Endodermal cell (in vitro differentiated cells): Measurements from ENCODE around the gene AHRR. TPM values are rescaled to one million over a fixed set of nuclear protein-coding genes. Genes with fewer than 3 reads are reported as not detected.

Source experiments
- DNase-seq: peaks from one replicate; pipeline ENCODE4 v3.0.0-alpha.2; 2017
- H3K27ac ChIP-seq: 2 replicates; pipeline ENCODE4 v1.5.1; 2013; ENCODE audit warnings: mild to moderate bottlenecking, low read depth, low read length, moderate library complexity
- H3K27me3 ChIP-seq: 2 replicates; pipeline ENCODE4 v1.6.1; 2013; ENCODE audit warnings: mild to moderate bottlenecking, low read length, moderate library complexity; ENCODE audit not compliant: insufficient read depth, control insufficient read depth, poor library complexity, severe bottlenecking
- H3K36me3 ChIP-seq: 2 replicates; pipeline ENCODE4 v1.7.0; 2013; ENCODE audit warnings: mild to moderate bottlenecking, low read length, moderate library complexity; ENCODE audit not compliant: control insufficient read depth, insufficient read depth
- H3K4me1 ChIP-seq: one replicate; pipeline ENCODE4 v1.7.0; 2013; ENCODE audit warnings: low read length; ENCODE audit not compliant: control insufficient read depth, insufficient read depth
- H3K4me3 ChIP-seq: 2 replicates; pipeline ENCODE4 v1.5.1; 2013; ENCODE audit warnings: mild to moderate bottlenecking, low read length, moderate library complexity
- H3K9ac ChIP-seq: 2 replicates; pipeline ENCODE4 v1.6.1; 2013; ENCODE audit warnings: mild to moderate bottlenecking, low read length, moderate library complexity; ENCODE audit not compliant: poor library complexity, severe bottlenecking; ENCODE audit errors: extremely low read depth
- H3K9me3 ChIP-seq: 2 replicates; pipeline ENCODE4 v1.6.1; 2013; ENCODE audit warnings: mild to moderate bottlenecking, low read length, moderate library complexity; ENCODE audit not compliant: control insufficient read depth
- H3K27ac Mint-ChIP-seq: 2 replicates; pipeline ENCODE4 v1.8.0; 2020; ENCODE audit warnings: mixed read lengths
- H3K27me3 Mint-ChIP-seq: 2 replicates; pipeline ENCODE4 v1.8.0; 2021; ENCODE audit warnings: mild to moderate bottlenecking, mixed read lengths; ENCODE audit not compliant: insufficient read depth
- H3K36me3 Mint-ChIP-seq: 2 replicates; pipeline ENCODE4 v1.8.0; 2020; ENCODE audit warnings: low read depth, mixed read lengths
- H3K4me1 Mint-ChIP-seq: 2 replicates; pipeline ENCODE4 v1.8.0; 2020; ENCODE audit warnings: mixed read lengths
- H3K4me3 Mint-ChIP-seq: 2 replicates; pipeline ENCODE4 v1.8.0; 2020; ENCODE audit warnings: mild to moderate bottlenecking, moderate library complexity, mixed read lengths
- H3K9me3 Mint-ChIP-seq: 2 replicates; pipeline ENCODE4 v1.8.0; 2020; ENCODE audit warnings: mild to moderate bottlenecking, mixed read lengths
- CTCF ChIP-seq: fragments of 200-600 bp; sonication (generic); conservative IDR thresholded peaks from 2 replicates; pipeline ENCODE4 v1.5.0; 2021; ENCODE audit warnings: antibody characterized with exemption, mild to moderate bottlenecking
- WGBS, 2 experiments: methylation state at CpG; one replicate each; pipeline versions ENCODE4 v1.1.5 to v1.1.7; 2013; ENCODE audit warnings: missing lambda C conversion rate in 2 of 2, mixed read lengths in 1 of 2; ENCODE audit not compliant: insufficient coverage in 1 of 2, insufficient read length in 1 of 2; 5-methylcytosine and 5-hydroxymethylcytosine counted together
- total RNA-seq, 2 donors: library from RNA; stranded (reverse); fragmentation: NEBNext Ultra II Directional in 1 of 2; extraction: Animal tissue kit (Norgen Biotek cat#: 25700) in 1 of 2; gene quantifications; 2 replicates in 1 of 2; 3 replicates in 1 of 2; pipeline ENCODE4 v1.2.1, GENCODE V29; 2021

The AHRR gene
- total RNA-seq, 2 donors from 2014 or later = 1.4 to 2.0 TPM

- TF ChIP-seq CTCF = no peak
- DNase-seq = no peak
- peaks cover 21% of the 10 kb centered on the region for H3K27me3 Mint-ChIP-seq
- H3K27ac Mint-ChIP-seq = no peak overlapping the region
- H3K4me3 Mint-ChIP-seq = no peak overlapping the region
- no peaks in the 10 kb centered on the region for H3K4me1 ChIP-seq
- H3K27me3 ChIP-seq = no peaks in the 10 kb centered on the region
- no peak overlapping the region for H3K27ac ChIP-seq
- H3K4me3 ChIP-seq = no peak overlapping the region
- H3K9me3 ChIP-seq = no peaks in the 10 kb centered on the region
- H3K9me3 Mint-ChIP-seq = no peaks in the 10 kb centered on the region
- H3K4me1 Mint-ChIP-seq = no peaks in the 10 kb centered on the region
- no peak overlapping the region for H3K9ac ChIP-seq
- H3K36me3 ChIP-seq = no peaks in the 10 kb centered on the region
- no peaks in the 10 kb centered on the region for H3K36me3 Mint-ChIP-seq
- 92 to 94% methylated on average over 2 of the region's 2 CpGs for WGBS, 2 experiments
Measured at GRCh38 chr5:333945-334344, 12.4 kb downstream of the AHRR start.

- no peaks in the 10 kb centered on the region for H3K9me3 ChIP-seq
- no peaks in the 10 kb centered on the region for H3K27me3 ChIP-seq
- H3K27me3 Mint-ChIP-seq = peaks cover 24% of the 10 kb centered on the region
- no peak overlapping the region for H3K4me3 ChIP-seq
- H3K9me3 Mint-ChIP-seq = no peaks in the 10 kb centered on the region
- H3K4me1 ChIP-seq = no peaks in the 10 kb centered on the region
- no peaks in the 10 kb centered on the region for H3K4me1 Mint-ChIP-seq
- 86% methylated on average over 5 of the region's 5 CpGs; no CpG with 5 or more reads in 1 of the 2 experiments for WGBS, 2 experiments
- H3K36me3 Mint-ChIP-seq = no peaks in the 10 kb centered on the region
- no peak overlapping the region for H3K27ac ChIP-seq
- no peak for TF ChIP-seq CTCF
- no peak overlapping the region for H3K9ac ChIP-seq
- no peaks in the 10 kb centered on the region for H3K36me3 ChIP-seq
- DNase-seq = peak; percentile 10
- H3K4me3 Mint-ChIP-seq = no peak overlapping the region
- H3K27ac Mint-ChIP-seq = no peak overlapping the region
Measured at GRCh38 chr5:334903-335739, 13.6 kb downstream of the AHRR start.

GRCh38 chr5:335740-336038 lies 14.2 kb downstream of the AHRR start:
- H3K4me3 ChIP-seq = no peak overlapping the region
- H3K9ac ChIP-seq = no peak overlapping the region
- DNase-seq = peak; percentile 35
- H3K4me1 Mint-ChIP-seq = no peaks in the 10 kb centered on the region
- no peaks in the 10 kb centered on the region for H3K27me3 ChIP-seq
- no peaks in the 10 kb centered on the region for H3K4me1 ChIP-seq
- no peaks in the 10 kb centered on the region for H3K9me3 ChIP-seq
- H3K4me3 Mint-ChIP-seq = no peak overlapping the region
- 91 to 100% methylated on average over 2 to 3 of the region's 3 CpGs for WGBS, 2 experiments
- H3K36me3 Mint-ChIP-seq = no peaks in the 10 kb centered on the region
- no peak overlapping the region for H3K27ac Mint-ChIP-seq
- H3K9me3 Mint-ChIP-seq = no peaks in the 10 kb centered on the region
- H3K36me3 ChIP-seq = no peaks in the 10 kb centered on the region
- peaks cover 20% of the 10 kb centered on the region for H3K27me3 Mint-ChIP-seq
- TF ChIP-seq CTCF = no peak
- H3K27ac ChIP-seq = no peak overlapping the region
